ENCODE data around the gene PADI4. TPM values are rescaled to one million over a fixed set of nuclear protein-coding genes. Genes with fewer than 3 reads are reported as not detected.

The PADI4 gene
- total and polyA plus RNA-seq, 12 donors: 0.05 to 0.72 (median 0.27) TPM; not detected in 5

- H3K36me3 ChIP-seq (replicated peaks in 1 of 2): no peaks in the 10 kb centered on the region
- H3K27me3 ChIP-seq: no peaks in the 10 kb centered on the region
- no peak overlapping the region for H3K4me3 ChIP-seq
- H3K27ac ChIP-seq: no peak overlapping the region
- no peaks in the 10 kb centered on the region for H3K4me1 ChIP-seq (replicated peaks in 1 of 2)
- WGBS, 4 donors: 55 to 76% (median 67%) methylated on average over 4 to 10 of the region's 10 CpGs
- no peak for DNase-seq
- intact Hi-C loops (cut with DNase I): no loop called here
- H3K9me3 ChIP-seq (replicated peaks in 1 of 3): no peaks in the 10 kb centered on the region
- TF ChIP-seq POLR2A (IDR thresholded peaks at IDR 0.05) (no peak), CTCF (IDR thresholded peaks at IDR 0.05) (no peak)
Observed at GRCh38 chr1:17392199-17392740, 84.3 kb downstream of the PADI4 start.

DNA sequence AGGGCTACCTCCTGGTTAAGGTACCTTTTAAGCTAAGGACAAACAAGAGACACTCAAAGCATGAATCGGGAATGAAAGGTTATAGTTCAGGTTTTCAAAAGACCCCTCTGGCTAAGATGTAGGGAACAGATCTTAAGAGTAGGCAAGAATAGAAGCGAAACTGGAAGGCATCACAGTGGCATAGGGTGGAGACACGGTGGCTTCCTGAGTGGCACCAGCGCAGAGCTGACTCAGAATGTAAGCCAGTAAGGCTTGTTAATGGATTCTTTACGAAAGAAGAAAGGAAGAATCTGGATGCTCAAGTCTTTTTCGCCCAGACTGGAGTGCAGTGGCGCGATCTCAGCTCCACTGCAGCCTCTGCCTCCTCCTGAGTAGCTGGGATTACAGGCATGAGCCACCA lies 85.2 kb downstream of the PADI4 start:
- intact Hi-C loops (cut with DNase I): no loop called here
- Histone ChIP-seq H3K4me3 (no peak overlapping the region), H3K4me1 (replicated peaks in 1 of 2) (no peaks in the 10 kb centered on the region), H3K36me3 (replicated peaks in 1 of 2) (no peaks in the 10 kb centered on the region), H3K9me3 (replicated peaks in 1 of 3) (no peaks in the 10 kb centered on the region), H3K27me3 (no peaks in the 10 kb centered on the region), H3K27ac (no peak overlapping the region)
- no peak for TF ChIP-seq CTCF (IDR thresholded peaks at IDR 0.05)
- TF ChIP-seq POLR2A (IDR thresholded peaks at IDR 0.05): no peak
- WGBS, 4 donors: 53 to 62% (median 60%) methylated on average over 8 of the region's 8 CpGs
- DNase-seq: no peak

- no peaks in the 10 kb centered on the region for H3K36me3 ChIP-seq (replicated peaks in 1 of 2)
- DNase-seq: no peak
- H3K4me1 ChIP-seq (replicated peaks in 1 of 2): no peaks in the 10 kb centered on the region
- H3K27ac ChIP-seq: no peak overlapping the region
- no peaks in the 10 kb centered on the region for H3K9me3 ChIP-seq (replicated peaks in 1 of 3)
- TF ChIP-seq CTCF (IDR thresholded peaks at IDR 0.05) (no peak), POLR2A (IDR thresholded peaks at IDR 0.05) (no peak)
- H3K4me3 ChIP-seq: no peak overlapping the region
- intact Hi-C loops (cut with DNase I): no loop called here
- H3K27me3 ChIP-seq: no peaks in the 10 kb centered on the region
- 70 to 88% (median 80%) methylated on average over 4 to 7 of the region's 7 CpGs for WGBS, 4 donors
Observed at GRCh38 chr1:17397910-17398695, 90.1 kb downstream of the PADI4 start.

DNA sequence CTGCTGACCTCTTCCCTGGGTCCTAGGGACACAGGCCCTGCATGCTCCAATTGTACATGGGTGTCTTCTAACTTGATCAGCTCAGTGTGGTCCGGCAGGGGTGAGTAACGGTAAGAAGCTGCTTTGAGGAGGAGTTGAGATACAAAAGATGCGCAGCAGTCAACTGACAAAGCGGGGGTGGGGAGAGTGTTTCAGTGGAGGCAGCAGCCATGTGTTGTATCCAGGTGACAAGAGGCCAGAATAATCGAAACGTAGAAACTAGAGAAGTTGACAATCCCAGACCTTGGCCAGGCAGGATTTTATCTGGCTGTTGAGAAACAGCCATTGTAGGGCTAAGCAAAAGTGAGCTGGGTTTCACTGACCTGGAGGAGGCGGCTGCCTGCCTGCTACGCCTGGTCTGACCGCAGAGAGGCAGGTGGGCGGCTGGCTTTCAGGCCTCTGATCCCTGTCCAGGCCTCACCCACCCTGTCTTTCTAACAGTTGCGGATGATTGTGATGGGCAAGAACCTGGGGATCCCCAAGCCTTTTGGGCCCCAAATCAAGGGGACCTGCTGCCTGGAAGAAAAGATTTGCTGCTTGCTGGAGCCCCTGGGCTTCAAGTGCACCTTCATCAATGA lies 92.8 kb downstream of the PADI4 start:
- no peak overlapping the region for H3K4me3 ChIP-seq
- WGBS, 4 donors: 83 to 91% (median 91%) methylated on average over 11 of the region's 11 CpGs
- intact Hi-C loops (cut with DNase I): loop anchor here in 1 of 2 donors (10.0 kb wide), 1 partner anchor 276 kb away; no protein-coding TSS in a partner anchor

More for the DNA sequence above, 92.8 kb downstream of the PADI4 start:
- H3K27ac ChIP-seq: no peak overlapping the region
- H3K9me3 ChIP-seq (replicated peaks in 1 of 3): no peaks in the 10 kb centered on the region
- TF ChIP-seq CTCF (IDR thresholded peaks at IDR 0.05): no peak
- no peak for TF ChIP-seq POLR2A (IDR thresholded peaks at IDR 0.05)
- no peak for DNase-seq
- H3K27me3 ChIP-seq: no peaks in the 10 kb centered on the region
- H3K36me3 ChIP-seq (replicated peaks in 1 of 2): no peaks in the 10 kb centered on the region
- no peaks in the 10 kb centered on the region for H3K4me1 ChIP-seq (replicated peaks in 1 of 2)
